H1 (cell line): ENCODE measurements around the gene PFDN1.
"Not testable (repeated sequence)": the region's sequence is repeated elsewhere in the genome, so short reads cannot be mapped to it uniquely, and the experiment has no call there.

Source experiments
- CTCF ChIP-seq, 3 experiments: IDR thresholded peaks; 1 replicate in 2 of 3; 2 replicates in 1 of 3; pipeline versions ENCODE4 v1.5.1 to v1.6.1; 2011; ENCODE audit warnings: low read length in 3 of 3, mild to moderate bottlenecking in 3 of 3, inconsistent platforms in 2 of 3, low read depth in 1 of 3, moderate library complexity in 1 of 3; ENCODE audit not compliant: insufficient read depth in 1 of 3; ENCODE audit errors: control extremely low read depth in 1 of 3
- EZH2 ChIP-seq: fragments of 200-600 bp; sonication (generic); IDR thresholded peaks from 2 replicates; pipeline ENCODE4 v1.7.1; 2012; ENCODE audit warnings: low read depth, mild to moderate bottlenecking, moderate library complexity, low read length, inconsistent platforms; ENCODE audit not compliant: severe bottlenecking
- GABPA ChIP-seq: IDR thresholded peaks from 2 replicates; pipeline ENCODE4 v1.6.1; 2011; ENCODE audit warnings: mild to moderate bottlenecking, low read length, moderate library complexity, borderline replicate concordance; ENCODE audit not compliant: insufficient read depth
- RAD21 ChIP-seq, 2 experiments: IDR thresholded peaks in 1 of 2; conservative IDR thresholded peaks in 1 of 2; 2 replicates each; pipeline ENCODE4 v1.6.1; 2011; ENCODE audit warnings: low read depth in 2 of 2, low read length in 2 of 2, improper control_type of control experiment in 1 of 2, inconsistent platforms in 1 of 2, mild to moderate bottlenecking in 1 of 2, moderate library complexity in 1 of 2

GRCh38 chr5:140343849-140344248 lies 40.9 kb upstream of the PFDN1 start:
- not testable (repeated sequence) for TF ChIP-seq EZH2; GABPA; RAD21 (IDR thresholded peaks at IDR 0.05 in 1 of 2, conservative IDR thresholded peaks at IDR 0.05 in 1 of 2; ENCODE audit: low read depth in 2 of 2, low read length in 2 of 2); CTCF (IDR thresholded peaks at IDR 0.05; ENCODE audit: control extremely low read depth in 1 of 3, insufficient read depth in 1 of 3, low read depth in 1 of 3, low read length in 3 of 3)
